ENCODE measurements around the gene MYLK. TPM values are rescaled to one million over a fixed set of nuclear protein-coding genes. Genes with fewer than 3 reads are reported as not detected.

MYLK gene
- total and polyA plus RNA-seq, 2 of the 4 experiments (the other 2 are of a cell fraction): 299 to 484 TPM

GRCh38 chr3:123587401-123587800 lies 296.7 kb downstream of the MYLK start:
- H3K79me1 ChIP-seq (ENCODE audit: low read depth in 1 of 2, low read length in 2 of 2): peaks cover 10 to 41% of the 10 kb centered on the region in 2 experiments; a peak in 3 of 4 replicates
- H4K8ac ChIP-seq (ENCODE audit: low read depth in 2 of 2, low read length in 2 of 2): peak overlapping the region in 1 of 2 experiments; percentile 26; a peak in 1 of 4 replicates
- WGBS, 2 experiments (ENCODE audit: extremely low coverage in 2 of 2, insufficient read length in 1 of 2): no CpG with 5 or more reads among the region's 2 CpGs
- H2AK9ac ChIP-seq (replicated peaks; ENCODE audit: low read depth, low read length, poor library complexity): no peak overlapping the region
- TF ChIP-seq MXI1 (IDR thresholded peaks at IDR 0.05; ENCODE audit: borderline replicate concordance, low read depth, low read length): no peak
- TF ChIP-seq CEBPB (IDR thresholded peaks at IDR 0.05; ENCODE audit: low read depth, low read length): no peak
- TF ChIP-seq SMC3 (IDR thresholded peaks at IDR 0.05; ENCODE audit: low read depth, low read length): no peak
- 0 out of 2 replicates have a peak overlapping the region, but pooled peaks have one; percentile 45 for H3K4ac ChIP-seq (ENCODE audit: low read depth, low read length)
- H3K4me2 ChIP-seq (ENCODE audit: low read depth, low read length): no peak overlapping the region
- no peak overlapping the region for H2BK20ac ChIP-seq (ENCODE audit: low read depth, low read length)
- H2BK120ac ChIP-seq (ENCODE audit: low read depth, low read length): no peak overlapping the region
- no peak overlapping the region for H3K18ac ChIP-seq (ENCODE audit: low read depth, low read length)
- H4K91ac ChIP-seq (ENCODE audit: insufficient read depth, low read depth, low read length): no peak overlapping the region
- 0 out of 2 replicates have a peak, but pooled peaks cover under 1% of the 10 kb centered on the region for H3K9me1 ChIP-seq (ENCODE audit: insufficient read depth, low read length)
- dilution Hi-C loops (cut with HindIII; ENCODE audit: low sequenced_read_pairs, unreplicated experiment): no loop called here
- H3K4me1 ChIP-seq (ENCODE audit: control insufficient read depth, insufficient read depth, low read length): no peaks in the 10 kb centered on the region
- CTCF ChIA-PET: no interaction called here
- peaks cover 6% of the 10 kb centered on the region for H3K9me3 ChIP-seq (ENCODE audit: control insufficient read depth, insufficient read depth, low read length)
- no peak for ATAC-seq (ENCODE audit: low read depth)
- H2AFZ ChIP-seq (replicated peaks; ENCODE audit: low read length, poor library complexity): no peak overlapping the region
- no peak overlapping the region for H4K5ac ChIP-seq (ENCODE audit: low read depth, low read length)
- in situ Hi-C loops (cut with MboI; ENCODE audit: low sequenced_read_pairs): no loop called here
- H2AK5ac ChIP-seq (ENCODE audit: low read depth, low read length): no peak overlapping the region
- no peaks in the 10 kb centered on the region for H4K20me1 ChIP-seq (ENCODE audit: insufficient read depth, low read length)
- H3K4me3 ChIP-seq (ENCODE audit: insufficient read depth, low read depth, low read length): no peak overlapping the region
- no peak overlapping the region for H3K14ac ChIP-seq (replicated peaks; ENCODE audit: low read depth, low read length)
- H3K27me3 ChIP-seq (ENCODE audit: control insufficient read depth, insufficient read depth, low read length): no peaks in the 10 kb centered on the region
- POLR2A ChIA-PET (ENCODE audit: unreplicated experiment): no interaction called here
- BruUV-seq (replicated peaks): no TSS peak
- peak overlapping the region; percentile 67 for H2BK5ac ChIP-seq (ENCODE audit: low read depth, low read length, poor library complexity, severe bottlenecking)
- no peak overlapping the region for H3K56ac ChIP-seq (ENCODE audit: extremely low read depth, insufficient read depth, low read length)
- intact Hi-C loops (cut with micrococcal nuclease): no loop called here
- H3K23ac ChIP-seq (ENCODE audit: low read depth, low read length): no peak overlapping the region
- no peak for DNase-seq
- H3K36me3 ChIP-seq (ENCODE audit: control insufficient read depth, insufficient read depth, low read length): peaks cover 7% of the 10 kb centered on the region; the same call in 1 of the 2 replicates
- no peak overlapping the region for H2BK15ac ChIP-seq (ENCODE audit: low read depth, low read length)
- H3K27ac ChIP-seq (ENCODE audit: insufficient read depth, low read length): no peak overlapping the region
- no peak overlapping the region for H3K9ac ChIP-seq (ENCODE audit: low read depth, low read length)

Data from IMR-90 (cell line).